Neural cell (in vitro differentiated cells): ENCODE results near the gene CORO2A.

Experiments
- CTCF ChIP-seq: fragments of 450-650 bp; IDR thresholded peaks from 2 replicates; pipeline ENCODE4 v1.5.1; 2014; ENCODE audit warnings: antibody characterized with exemption, mild to moderate bottlenecking, moderate library complexity; ENCODE audit not compliant: poor library complexity, severe bottlenecking
- EP300 ChIP-seq: fragments of 450-650 bp; conservative IDR thresholded peaks from 2 replicates; pipeline ENCODE4 v1.6.1; 2014; ENCODE audit warnings: antibody characterized with exemption, mild to moderate bottlenecking, moderate library complexity; ENCODE audit not compliant: poor library complexity, severe bottlenecking
- EZH2 ChIP-seq: fragments of 200-600, 300-800 bp; shearing (Covaris generic), sonication (generic); IDR thresholded peaks from 2 replicates; pipeline ENCODE4 v1.6.1; 2014; ENCODE audit warnings: antibody characterized with exemption, low read length, borderline replicate concordance, mild to moderate bottlenecking; ENCODE audit not compliant: insufficient read depth, poor library complexity, severe bottlenecking
- POLR2AphosphoS5 ChIP-seq: IDR thresholded peaks from 2 replicates; pipeline ENCODE4 v1.6.1; 2012
- RAD21 ChIP-seq: fragments of 450-650 bp; conservative IDR thresholded peaks from 2 replicates; pipeline ENCODE4 v1.6.1; 2014; ENCODE audit warnings: antibody characterized with exemption, mild to moderate bottlenecking, moderate library complexity
- REST ChIP-seq: IDR thresholded peaks from 2 replicates; pipeline ENCODE4 v1.6.1; 2012; ENCODE audit warnings: borderline replicate concordance
- SMC3 ChIP-seq: fragments of 450-650 bp; conservative IDR thresholded peaks from 2 replicates; pipeline ENCODE4 v1.6.1; 2014; ENCODE audit warnings: antibody characterized with exemption, mild to moderate bottlenecking, moderate library complexity; ENCODE audit not compliant: poor library complexity
- TAF1 ChIP-seq: IDR thresholded peaks from 2 replicates; pipeline ENCODE4 v1.6.1; 2012; ENCODE audit warnings: low read depth

GRCh38 chr9:98173181-98173580 lies 19.3 kb downstream of the CORO2A start:
- TF ChIP-seq CTCF (no peak), EP300 (no peak), POLR2AphosphoS5 (no peak), TAF1 (no peak), EZH2 (no peak), RAD21 (no peak), REST (no peak), SMC3 (no peak)
